H9 (cell line): ENCODE results near the gene GH2. TPM values are rescaled to one million over a fixed set of nuclear protein-coding genes. Genes with fewer than 3 reads are reported as not detected.
A peak's percentile ranks its signal among the peaks of the same experiment; 100 is the strongest.

Experiments
- DNase-seq: peaks from one replicate; pipeline ENCODE4 v3.0.0-alpha.2; 2017
- H2AFZ ChIP-seq: one replicate; pipeline ENCODE4 v1.6.1; 2013; ENCODE audit warnings: mild to moderate bottlenecking, low read length, control low read depth, moderate library complexity
- H2AK5ac ChIP-seq: 2 replicates; pipeline ENCODE4 v1.6.1; 2013; ENCODE audit warnings: low read length, control low read depth, mixed read lengths; ENCODE audit not compliant: insufficient read length
- H2BK120ac ChIP-seq: one replicate; pipeline ENCODE4 v1.6.1; 2013; ENCODE audit warnings: low read depth, mild to moderate bottlenecking, low read length, control low read depth, inconsistent platforms; ENCODE audit not compliant: poor library complexity, severe bottlenecking
- H2BK12ac ChIP-seq: 2 replicates; pipeline ENCODE4 v1.6.1; 2013; ENCODE audit warnings: low read length, control low read depth, mixed read lengths, low read depth; ENCODE audit not compliant: insufficient read length
- H2BK15ac ChIP-seq: 2 replicates; pipeline ENCODE4 v1.6.1; 2013; ENCODE audit warnings: low read depth, low read length, control low read depth
- H2BK20ac ChIP-seq: one replicate; pipeline ENCODE4 v1.6.1; 2013; ENCODE audit warnings: low read depth, mild to moderate bottlenecking, low read length, control low read depth, inconsistent platforms; ENCODE audit not compliant: poor library complexity, severe bottlenecking
- H2BK5ac ChIP-seq: 2 replicates; pipeline ENCODE4 v1.6.1; 2013; ENCODE audit warnings: low read length, control low read depth, mixed read lengths; ENCODE audit not compliant: insufficient read length
- H3K14ac ChIP-seq: 2 replicates; pipeline ENCODE4 v1.6.1; 2013; ENCODE audit warnings: low read length, control low read depth; ENCODE audit not compliant: insufficient read depth
- H3K18ac ChIP-seq: 2 replicates; pipeline ENCODE4 v1.6.1; 2013; ENCODE audit warnings: low read depth, mild to moderate bottlenecking, mixed read lengths, low read length, control low read depth; ENCODE audit not compliant: insufficient read length
- H3K23ac ChIP-seq: 2 replicates; pipeline ENCODE4 v1.6.1; 2013; ENCODE audit warnings: low read length, control low read depth, mixed read lengths, low read depth; ENCODE audit not compliant: insufficient read length
- H3K23me2 ChIP-seq: 2 replicates; pipeline ENCODE4 v1.6.1; 2013; ENCODE audit warnings: low read depth, mild to moderate bottlenecking, mixed read lengths, low read length, control low read depth; ENCODE audit not compliant: insufficient read length, poor library complexity, severe bottlenecking
- H3K27ac ChIP-seq: 2 replicates; pipeline ENCODE4 v1.5.1; 2013; ENCODE audit warnings: low read length, control low read depth, mixed read lengths, low read depth; ENCODE audit not compliant: insufficient read length
- H3K27me3 ChIP-seq: 2 replicates; pipeline ENCODE4 v1.6.1; 2013; ENCODE audit warnings: low read length, control low read depth, inconsistent platforms; ENCODE audit not compliant: insufficient read depth
- H3K4ac ChIP-seq: 2 replicates; pipeline ENCODE4 v1.6.1; 2013; ENCODE audit warnings: low read depth, mild to moderate bottlenecking, control low read depth, inconsistent platforms, low read length, moderate library complexity
- H3K4me1 ChIP-seq: 2 replicates; pipeline ENCODE4 v1.6.1; 2013; ENCODE audit warnings: low read length, control low read depth, inconsistent platforms; ENCODE audit not compliant: insufficient read depth
- H3K4me2 ChIP-seq: 2 replicates; pipeline ENCODE4 v1.6.1; 2013; ENCODE audit warnings: low read length, control low read depth, mixed read lengths; ENCODE audit not compliant: insufficient read length, insufficient read depth
- H3K56ac ChIP-seq: 2 replicates; pipeline ENCODE4 v1.6.1; 2013; ENCODE audit warnings: low read depth, mild to moderate bottlenecking, mixed read lengths, low read length, control low read depth; ENCODE audit not compliant: insufficient read length
- H3K79me1 ChIP-seq: 2 replicates; pipeline ENCODE4 v1.6.1; 2013; ENCODE audit warnings: low read depth, mild to moderate bottlenecking, moderate library complexity, low read length, control low read depth, inconsistent platforms; ENCODE audit not compliant: insufficient read depth, poor library complexity, severe bottlenecking
- H3K79me2 ChIP-seq: 2 replicates; pipeline ENCODE4 v1.6.1; 2013; ENCODE audit warnings: low read length, control low read depth, inconsistent platforms; ENCODE audit not compliant: insufficient read depth
- H3K9ac ChIP-seq: 2 replicates; pipeline ENCODE4 v1.6.1; 2013; ENCODE audit warnings: low read length, control low read depth, mixed read lengths; ENCODE audit not compliant: insufficient read length; ENCODE audit errors: extremely low read depth
- H3K9me3 ChIP-seq: one replicate; pipeline ENCODE4 v1.6.1; 2013; ENCODE audit warnings: low read depth, low read length, inconsistent platforms; ENCODE audit not compliant: control insufficient read depth
- H3T11ph ChIP-seq: one replicate; pipeline ENCODE4 v1.6.1; 2013; ENCODE audit warnings: mild to moderate bottlenecking, low read length, control low read depth, inconsistent platforms
- H4K20me1 ChIP-seq: one replicate; pipeline ENCODE4 v1.6.1; 2013; ENCODE audit not compliant: control insufficient read depth, insufficient read length, insufficient read depth
- H4K5ac ChIP-seq: 2 replicates; pipeline ENCODE4 v1.6.1; 2013; ENCODE audit warnings: low read depth, mild to moderate bottlenecking, mixed read lengths, low read length, control low read depth; ENCODE audit not compliant: insufficient read length
- H4K8ac ChIP-seq: replicated peaks from 2 replicates; pipeline ENCODE4 v1.6.1; 2013; ENCODE audit warnings: low read length, control low read depth, mixed read lengths, low read depth; ENCODE audit not compliant: insufficient read length
- H4K91ac ChIP-seq: 2 replicates; pipeline ENCODE4 v1.6.1; 2013; ENCODE audit warnings: low read depth, mild to moderate bottlenecking, moderate library complexity, mixed read lengths, low read length, control low read depth; ENCODE audit not compliant: insufficient read length
- H3K27ac Mint-ChIP-seq, 3 experiments: 2 replicates in 2 of 3; 3 replicates in 1 of 3; pipeline ENCODE4 v1.8.0; 2020 to 2021; ENCODE audit warnings: mixed read lengths in 3 of 3, mild to moderate bottlenecking in 1 of 3, moderate library complexity in 1 of 3
- H3K27me3 Mint-ChIP-seq: 2 replicates; pipeline ENCODE4 v1.8.0; 2021; ENCODE audit warnings: low read depth, mild to moderate bottlenecking, moderate library complexity, mixed read lengths
- H3K36me3 Mint-ChIP-seq, 3 experiments: 2 replicates in 2 of 3; 3 replicates in 1 of 3; pipeline ENCODE4 v1.8.0; 2020 to 2021; ENCODE audit warnings: low read depth in 3 of 3, mixed read lengths in 3 of 3; ENCODE audit not compliant: insufficient read depth in 1 of 3
- H3K4me1 Mint-ChIP-seq, 2 experiments: 2 replicates each; pipeline ENCODE4 v1.8.0; 2020; ENCODE audit warnings: mixed read lengths in 2 of 2
- H3K4me3 Mint-ChIP-seq, 2 experiments: 2 replicates in 1 of 2; 3 replicates in 1 of 2; pipeline ENCODE4 v1.8.0; 2020 to 2021; ENCODE audit warnings: mild to moderate bottlenecking in 2 of 2, mixed read lengths in 2 of 2, moderate library complexity in 1 of 2
- H3K9me3 Mint-ChIP-seq, 2 experiments: 2 replicates in 1 of 2; 3 replicates in 1 of 2; pipeline ENCODE4 v1.8.0; 2020; ENCODE audit warnings: mild to moderate bottlenecking in 2 of 2, mixed read lengths in 2 of 2, moderate library complexity in 1 of 2
- WGBS: extraction: QIAGEN DNeasy Blood & Tissue Kit; methylation state at CpG from one replicate; pipeline ENCODE4 v1.1.7; 2013; ENCODE audit warnings: missing lambda C conversion rate, low lambda C conversion rate, mixed read lengths; ENCODE audit not compliant: insufficient read length; ENCODE audit errors: extremely low coverage; 5-methylcytosine and 5-hydroxymethylcytosine counted together
- total RNA-seq: library from RNA; stranded (reverse); gene quantifications from 2 replicates; pipeline ENCODE4 v1.2.1, GENCODE V29; 2021
- TF ChIP-seq, protein P1 (sequence below): fragments of 200-600 bp; sonication (generic); conservative IDR thresholded peaks from 3 replicates; pipeline ENCODE4 v1.8.0; 2021; ENCODE audit warnings: antibody characterized with exemption, mild to moderate bottlenecking

The GH2 gene
- total RNA-seq, 1 experiment from 2014 or later: 0.77 TPM

DNA sequence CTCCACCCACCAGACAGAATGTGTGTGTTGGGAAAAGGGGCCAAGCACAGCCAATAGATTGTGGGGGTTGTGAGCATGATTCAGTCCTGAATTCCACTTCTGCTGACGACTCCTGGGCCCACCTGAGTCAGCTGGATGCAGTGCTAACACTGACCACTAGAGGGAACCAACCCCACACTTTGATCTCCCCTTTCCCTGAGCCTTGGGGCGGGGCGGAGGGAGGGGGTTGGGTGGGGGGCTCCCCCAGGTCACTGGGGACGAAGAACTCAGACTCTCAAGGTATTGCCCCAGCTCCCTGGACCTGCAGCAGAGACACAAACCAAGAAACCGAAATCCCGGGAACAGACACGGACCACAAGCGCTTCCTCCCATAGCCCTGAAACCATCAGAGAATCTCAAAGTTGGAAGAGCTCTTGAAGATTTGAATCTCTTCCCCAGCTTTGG, 29.9 kb upstream of the GH2 start:
- Histone ChIP-seq H3K23ac (no peak overlapping the region), H2BK20ac (no peak overlapping the region), H3K4ac (no peak overlapping the region), H3K27ac (no peak overlapping the region), H2BK15ac (no peak overlapping the region), H3T11ph (no peak overlapping the region), H4K5ac (no peak overlapping the region), H2AK5ac (no peak overlapping the region), H3K9ac (no peak overlapping the region), H2AFZ (no peak overlapping the region), H4K20me1 (no peaks in the 10 kb centered on the region), H4K91ac (no peak overlapping the region), H3K18ac (no peak overlapping the region), H3K79me1 (no peaks in the 10 kb centered on the region), H3K23me2 (no peaks in the 10 kb centered on the region), H3K14ac (no peak overlapping the region), H4K8ac (no peak overlapping the region), H3K27me3 (no peaks in the 10 kb centered on the region), H3K9me3 (no peaks in the 10 kb centered on the region), H2BK5ac (no peak overlapping the region), H2BK120ac (no peak overlapping the region), H3K4me1 (no peaks in the 10 kb centered on the region; the same call in 1 of the 2 replicates), H3K79me2 (no peaks in the 10 kb centered on the region), H2BK12ac (no peak overlapping the region), H3K56ac (no peak overlapping the region), H3K4me2 (no peak overlapping the region)
- Mint-ChIP-seq H3K9me3 (no peaks in the 10 kb centered on the region; a peak in 1 of 5 replicates), H3K27ac (no peak overlapping the region), H3K4me1 (peaks cover 11 to 24% of the 10 kb centered on the region in 2 experiments), H3K27me3 (peaks cover 11% of the 10 kb centered on the region), H3K4me3 (no peak overlapping the region), H3K36me3 (no peaks in the 10 kb centered on the region)
- DNase-seq: peak; percentile 82
- TF ChIP-seq, protein P1, sequence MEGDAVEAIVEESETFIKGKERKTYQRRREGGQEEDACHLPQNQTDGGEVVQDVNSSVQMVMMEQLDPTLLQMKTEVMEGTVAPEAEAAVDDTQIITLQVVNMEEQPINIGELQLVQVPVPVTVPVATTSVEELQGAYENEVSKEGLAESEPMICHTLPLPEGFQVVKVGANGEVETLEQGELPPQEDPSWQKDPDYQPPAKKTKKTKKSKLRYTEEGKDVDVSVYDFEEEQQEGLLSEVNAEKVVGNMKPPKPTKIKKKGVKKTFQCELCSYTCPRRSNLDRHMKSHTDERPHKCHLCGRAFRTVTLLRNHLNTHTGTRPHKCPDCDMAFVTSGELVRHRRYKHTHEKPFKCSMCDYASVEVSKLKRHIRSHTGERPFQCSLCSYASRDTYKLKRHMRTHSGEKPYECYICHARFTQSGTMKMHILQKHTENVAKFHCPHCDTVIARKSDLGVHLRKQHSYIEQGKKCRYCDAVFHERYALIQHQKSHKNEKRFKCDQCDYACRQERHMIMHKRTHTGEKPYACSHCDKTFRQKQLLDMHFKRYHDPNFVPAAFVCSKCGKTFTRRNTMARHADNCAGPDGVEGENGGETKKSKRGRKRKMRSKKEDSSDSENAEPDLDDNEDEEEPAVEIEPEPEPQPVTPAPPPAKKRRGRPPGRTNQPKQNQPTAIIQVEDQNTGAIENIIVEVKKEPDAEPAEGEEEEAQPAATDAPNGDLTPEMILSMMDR: peak; percentile 83
- no CpG with 5 or more reads among the region's 8 CpGs for WGBS
